K562 (cell line): ENCODE measurements around the gene CAPN12. TPM values are rescaled to one million over a fixed set of nuclear protein-coding genes. Genes with fewer than 3 reads are reported as not detected.

ENCODE experiments used
- ATAC-seq: fragments of 200-7000 bp; cut with Tn5 transposase; 3 replicates; pipeline ENCODE4 v1.9.1; 2020; ENCODE audit warnings: moderate library complexity
- BruUV-seq: library from RNA; stranded (reverse); fragments of 400-500 nt; replicated peaks from 2 replicates; lab custom pipeline; 2021; lab: Mats Ljungman, UMichigan
- CTCF ChIA-PET: fragments of 300-600 bp; formaldehyde crosslinking; extraction: SDS; loops from one replicate; lab custom pipeline; 2021; ENCODE audit warnings: low intra/inter-chr PET ratio; lab: Yijun Ruan, JAX
- POLR2A ChIA-PET: fragments of 300-600, 350-650 bp; sonication (Branson Sonifier 250); formaldehyde crosslinking; extraction: SDS; loops from one replicate; lab custom pipeline; 2021; ENCODE audit warnings: antibody characterized with exemption, inconsistent platforms; lab: Yijun Ruan, JAX
- DNase-seq, 4 experiments: peaks; one replicate each; pipeline versions ENCODE4 v3.0.0 to v3.0.0-alpha.2; 2011 to 2018; ENCODE audit warnings: low spot score in 3 of 4, mixed read lengths in 3 of 4; ENCODE audit errors: extremely low read depth in 1 of 4
- FAIRE-seq: peaks from 2 replicates; lab custom pipeline; 2011; peaks lifted over from hg19 to GRCh38; lab: Jason Lieb, UNC
- H2AFZ ChIP-seq: 2 replicates; pipeline ENCODE4 v1.6.0; 2011; ENCODE audit warnings: low read depth, low read length, control low read depth, inconsistent platforms
- H3K27ac ChIP-seq: fragments of 200-600 bp; 3 replicates; pipeline ENCODE4 v1.8.0; 2011; ENCODE audit warnings: low read depth, mild to moderate bottlenecking, control low read depth, inconsistent platforms, low read length, moderate library complexity, mixed read lengths; ENCODE audit errors: extremely low read depth
- H3K27me3 ChIP-seq, 2 experiments: fragments of 300-600 bp in 1 of 2; 2 replicates in 1 of 2; 3 replicates in 1 of 2; pipeline versions ENCODE4 v1.6.0 to v1.8.0; 2011; ENCODE audit warnings: inconsistent platforms in 2 of 2, low read length in 2 of 2, mild to moderate bottlenecking in 1 of 2, mixed read lengths in 1 of 2, moderate library complexity in 1 of 2; ENCODE audit not compliant: control insufficient read depth in 2 of 2, insufficient read depth in 2 of 2
- H3K36me3 ChIP-seq: fragments of 300-600 bp; 3 replicates; pipeline ENCODE4 v1.8.0; 2011; ENCODE audit warnings: mild to moderate bottlenecking, low read length, inconsistent platforms; ENCODE audit not compliant: control insufficient read depth, insufficient read depth
- H3K4me1 ChIP-seq, 2 experiments: fragments of 200-600 bp in 1 of 2; replicated peaks in 1 of 2; 2 replicates in 1 of 2; 3 replicates in 1 of 2; pipeline versions ENCODE4 v1.5.1 to v1.8.0; 2011; ENCODE audit warnings: inconsistent platforms in 2 of 2, low read length in 2 of 2, mild to moderate bottlenecking in 1 of 2, mixed read lengths in 1 of 2, moderate library complexity in 1 of 2; ENCODE audit not compliant: control insufficient read depth in 2 of 2, insufficient read depth in 2 of 2
- H3K4me2 ChIP-seq: 2 replicates; pipeline ENCODE4 v1.6.1; 2011; ENCODE audit warnings: low read length, control low read depth, inconsistent platforms, mixed read lengths; ENCODE audit not compliant: insufficient read depth
- H3K4me3 ChIP-seq: fragments of 200-600 bp; sonication (generic), shearing (Covaris generic); 2 replicates; pipeline ENCODE4 v1.5.1; 2016; ENCODE audit warnings: control low read depth, inconsistent platforms
- H3K79me2 ChIP-seq: fragments of 200-600 bp; 3 replicates; pipeline ENCODE4 v1.8.0; 2011; ENCODE audit warnings: low read length, inconsistent platforms; ENCODE audit not compliant: control insufficient read depth, insufficient read depth
- H3K9ac ChIP-seq, 2 experiments: 2 replicates each; pipeline versions ENCODE4 v1.6.0 to v1.6.1; 2011; ENCODE audit warnings: low read depth in 2 of 2, low read length in 2 of 2, control low read depth in 1 of 2, inconsistent platforms in 1 of 2, mild to moderate bottlenecking in 1 of 2, mixed read lengths in 1 of 2; ENCODE audit not compliant: insufficient read depth in 1 of 2
- H3K9me1 ChIP-seq: one replicate; pipeline ENCODE4 v1.6.0; 2011; ENCODE audit warnings: inconsistent platforms, mild to moderate bottlenecking, low read length, moderate library complexity; ENCODE audit not compliant: control insufficient read depth, insufficient read depth
- H3K9me3 ChIP-seq: replicated peaks from 2 replicates; pipeline ENCODE4 v1.5.1; 2011; ENCODE audit warnings: low read depth, low read length, inconsistent platforms; ENCODE audit not compliant: control insufficient read depth, insufficient read depth
- H4K20me1 ChIP-seq: replicated peaks from 2 replicates; pipeline ENCODE4 v1.6.1; 2011; ENCODE audit warnings: low read length, inconsistent platforms, mixed read lengths; ENCODE audit not compliant: control insufficient read depth, insufficient read depth
- CBX5 ChIP-seq: IDR thresholded peaks from 2 replicates; pipeline ENCODE4 v1.6.1; 2014; ENCODE audit warnings: low read depth, borderline replicate concordance
- CCAR2 ChIP-seq: fragments of 200-400 bp; formaldehyde crosslinking; IDR thresholded peaks from 2 replicates; pipeline ENCODE4 v1.6.1; 2017; ENCODE audit warnings: mild to moderate bottlenecking, low read depth, low read length
- CSDE1 ChIP-seq, 2 experiments: fragments of 450-650 bp; IDR thresholded peaks; 2 replicates each; pipeline ENCODE4 v1.6.1; 2016; ENCODE audit warnings: mild to moderate bottlenecking in 1 of 2
- DACH1 ChIP-seq: fragments of 450-650 bp; IDR thresholded peaks from 2 replicates; pipeline ENCODE4 v1.6.1; 2018; ENCODE audit not compliant: partially characterized antibody
- POLR2G ChIP-seq: fragments of 200-400 bp; formaldehyde crosslinking; IDR thresholded peaks from 2 replicates; pipeline ENCODE4 v1.6.1; 2017; ENCODE audit warnings: low read depth, mild to moderate bottlenecking, antibody characterized with exemption, low read length, moderate library complexity
- RBBP5 ChIP-seq: fragments of 200-600 bp; sonication (generic); IDR thresholded peaks from 2 replicates; pipeline ENCODE4 v1.6.1; 2012; ENCODE audit warnings: borderline replicate concordance, mild to moderate bottlenecking, low read length, control low read depth, inconsistent platforms; ENCODE audit not compliant: insufficient read depth, poor library complexity, severe bottlenecking
- RBM14 ChIP-seq: fragments of 200-400 bp; formaldehyde crosslinking; IDR thresholded peaks from 2 replicates; pipeline ENCODE4 v1.6.1; 2018; ENCODE audit warnings: low read depth, mild to moderate bottlenecking, low read length, moderate library complexity, borderline replicate concordance; ENCODE audit not compliant: insufficient read depth
- RBM17 ChIP-seq: fragments of 200-400 bp; formaldehyde crosslinking; IDR thresholded peaks from 2 replicates; pipeline ENCODE4 v1.6.1; 2017; ENCODE audit warnings: low read depth, mild to moderate bottlenecking, low read length, borderline replicate concordance
- ZC3H8 ChIP-seq: fragments of 450-650 bp; IDR thresholded peaks from 2 replicates; pipeline ENCODE4 v1.6.1; 2017
- ZNF217 ChIP-seq: sonication (generic); formaldehyde crosslinking; IDR thresholded peaks from 2 replicates; pipeline ENCODE4 v1.8.0; 2022; ENCODE audit warnings: mild to moderate bottlenecking, missing genetic modification reagents
- ZNF695 ChIP-seq: fragments of 450-650 bp; formaldehyde crosslinking; IDR thresholded peaks from 2 replicates; pipeline ENCODE4 v1.4.0; 2020; ENCODE audit warnings: mild to moderate bottlenecking, moderate library complexity
- ZNF707 ChIP-seq: fragments of 250-450 bp; sonication (Bioruptor Pico); conservative IDR thresholded peaks from 2 replicates; pipeline ENCODE4 v1.8.0; 2022; ENCODE audit warnings: inconsistent platforms, mild to moderate bottlenecking, moderate library complexity
- ZNF764 ChIP-seq: fragments of 250-450 bp; sonication (Bioruptor Pico); IDR thresholded peaks from 2 replicates; pipeline ENCODE4 v1.4.0; 2020; ENCODE audit warnings: low read depth, mild to moderate bottlenecking, moderate library complexity
- ZNF77 ChIP-seq: fragments of 250-450 bp; sonication (Bioruptor Pico); IDR thresholded peaks from 2 replicates; pipeline ENCODE4 v1.5.0; 2020
- WGBS: fragments of 100-300 bp; shearing (Covaris generic); methylation state at CpG from one replicate; pipeline ENCODE4 v1.1.6; 2016; ENCODE audit warnings: low coverage, mixed read lengths; ENCODE audit not compliant: insufficient coverage; ENCODE audit errors: missing lambda C conversion rate; 5-methylcytosine and 5-hydroxymethylcytosine counted together
- in situ Hi-C: fragments of 300-500 bp; cut with MboI; formaldehyde crosslinking; loops from 4 replicates; pipeline ENCODE4 v1.15.0; 2018; ENCODE audit warnings: inconsistent platforms, mixed read lengths
- intact Hi-C: fragments of 100-400 bp; cut with micrococcal nuclease; formaldehyde crosslinking; loops from 2 replicates; pipeline ENCODE4 v1.14.2; 2022
- polyA plus RNA-seq, 8 experiments: library from polyadenylated mRNA; depleted of rRNA in 4 of 8; stranded (reverse) in 5 of 8; unstranded in 3 of 8; fragments of >200 nt; fragmentation: Nextera tagmentation in 2 of 8; fragmentation: Illumina TruSeq in 1 of 8; extraction: Ambion mirVana in 2 of 8; extraction: Trizol in 1 of 8; gene quantifications; 2 replicates each; pipeline versions ENCODE4 v1.2.1 to v1.2.3, GENCODE V29; 2011 to 2014; ENCODE audit warnings: inconsistent platforms in 1 of 8, missing spikeins in 1 of 8
- total RNA-seq, 7 experiments: library from RNA; depleted of rRNA in 6 of 7; stranded (reverse); fragments of >200 nt in 6 of 7; fragmentation: Illumina TruSeq in 2 of 7; extraction: Trizol in 2 of 7; gene quantifications; 2 replicates each; pipeline versions ENCODE4 v1.2.1 to v1.2.3, GENCODE V29; 2011 to 2021; ENCODE audit warnings: low replicate concordance in 1 of 7
- TF ChIP-seq, protein P1 (sequence below): fragments of 200-800 bp; sonication (Bioruptor generic); IDR thresholded peaks from 2 replicates; pipeline ENCODE4 v1.6.1; 2016; ENCODE audit warnings: missing genetic modification characterization, missing compliant biosample characterization
- TF ChIP-seq, protein P2 (sequence below): fragments of 250-450 bp; sonication (Bioruptor Pico); IDR thresholded peaks from 2 replicates; pipeline ENCODE4 v1.5.0; 2021
- TF ChIP-seq, protein P3 (sequence below): fragments of 450-650 bp; IDR thresholded peaks from 2 replicates; pipeline ENCODE4 v1.6.1; 2016

The CAPN12 gene
- total and polyA plus RNA-seq, 9 of the 15 experiments (the other 6 are each of a cell fraction or from before 2014, with no cell fraction given): 0.83 to 7.0 (median 1.6) TPM

DNA sequence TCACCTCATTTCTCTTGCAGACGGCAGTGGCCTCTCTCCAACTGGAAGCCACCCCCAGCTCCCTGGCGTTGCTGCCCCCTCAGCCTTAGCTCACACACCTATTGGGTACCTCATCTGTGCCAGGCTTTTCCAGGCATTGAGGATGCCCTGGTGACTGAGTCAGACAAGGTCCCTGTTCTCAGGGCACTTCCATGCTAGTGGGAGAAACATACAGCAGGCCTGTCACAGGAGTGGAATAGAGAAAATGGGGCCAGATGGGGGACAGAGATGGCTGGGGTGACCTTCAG lies 33.9 kb downstream of the CAPN12 start:
- H3K27me3 ChIP-seq: no peaks in the 10 kb centered on the region
- no peaks in the 10 kb centered on the region for H3K9me3 ChIP-seq
- ChIA-PET POLR2A (interaction anchor here (0.6 kb wide), 1 partner anchor 328 kb away, joined by 3 read pairs; no protein-coding TSS in a partner anchor), CTCF (no interaction called here)
- no TSS peak for BruUV-seq
- peaks cover 0 to 21% of the 10 kb centered on the region in 2 experiments; a peak in 1 of 5 replicates for H3K4me1 ChIP-seq
- no peaks in the 10 kb centered on the region; the same call in 2 of the 3 replicates for H3K79me2 ChIP-seq
- H3K9me1 ChIP-seq: no peaks in the 10 kb centered on the region
- no peak overlapping the region for H3K4me3 ChIP-seq
- intact Hi-C loops (no loop called here), in situ Hi-C loops (no loop called here)
- ATAC-seq (no peak), DNase-seq (no peak), FAIRE-seq (no peak)
- peak overlapping the region in 1 of 2 experiments; percentile 51; a peak in 2 of 4 replicates for H3K9ac ChIP-seq
- H3K36me3 ChIP-seq: peaks cover 96% of the 10 kb centered on the region; the same call in 2 of the 3 replicates
- H3K27ac ChIP-seq: no peak overlapping the region
- no peak overlapping the region for H2AFZ ChIP-seq
- no peak overlapping the region for H3K4me2 ChIP-seq
- peaks cover 3% of the 10 kb centered on the region; the same call in 1 of the 2 replicates for H4K20me1 ChIP-seq
- WGBS: 94% methylated on average over 2 of the region's 2 CpGs
- TF ChIP-seq, protein P1, sequence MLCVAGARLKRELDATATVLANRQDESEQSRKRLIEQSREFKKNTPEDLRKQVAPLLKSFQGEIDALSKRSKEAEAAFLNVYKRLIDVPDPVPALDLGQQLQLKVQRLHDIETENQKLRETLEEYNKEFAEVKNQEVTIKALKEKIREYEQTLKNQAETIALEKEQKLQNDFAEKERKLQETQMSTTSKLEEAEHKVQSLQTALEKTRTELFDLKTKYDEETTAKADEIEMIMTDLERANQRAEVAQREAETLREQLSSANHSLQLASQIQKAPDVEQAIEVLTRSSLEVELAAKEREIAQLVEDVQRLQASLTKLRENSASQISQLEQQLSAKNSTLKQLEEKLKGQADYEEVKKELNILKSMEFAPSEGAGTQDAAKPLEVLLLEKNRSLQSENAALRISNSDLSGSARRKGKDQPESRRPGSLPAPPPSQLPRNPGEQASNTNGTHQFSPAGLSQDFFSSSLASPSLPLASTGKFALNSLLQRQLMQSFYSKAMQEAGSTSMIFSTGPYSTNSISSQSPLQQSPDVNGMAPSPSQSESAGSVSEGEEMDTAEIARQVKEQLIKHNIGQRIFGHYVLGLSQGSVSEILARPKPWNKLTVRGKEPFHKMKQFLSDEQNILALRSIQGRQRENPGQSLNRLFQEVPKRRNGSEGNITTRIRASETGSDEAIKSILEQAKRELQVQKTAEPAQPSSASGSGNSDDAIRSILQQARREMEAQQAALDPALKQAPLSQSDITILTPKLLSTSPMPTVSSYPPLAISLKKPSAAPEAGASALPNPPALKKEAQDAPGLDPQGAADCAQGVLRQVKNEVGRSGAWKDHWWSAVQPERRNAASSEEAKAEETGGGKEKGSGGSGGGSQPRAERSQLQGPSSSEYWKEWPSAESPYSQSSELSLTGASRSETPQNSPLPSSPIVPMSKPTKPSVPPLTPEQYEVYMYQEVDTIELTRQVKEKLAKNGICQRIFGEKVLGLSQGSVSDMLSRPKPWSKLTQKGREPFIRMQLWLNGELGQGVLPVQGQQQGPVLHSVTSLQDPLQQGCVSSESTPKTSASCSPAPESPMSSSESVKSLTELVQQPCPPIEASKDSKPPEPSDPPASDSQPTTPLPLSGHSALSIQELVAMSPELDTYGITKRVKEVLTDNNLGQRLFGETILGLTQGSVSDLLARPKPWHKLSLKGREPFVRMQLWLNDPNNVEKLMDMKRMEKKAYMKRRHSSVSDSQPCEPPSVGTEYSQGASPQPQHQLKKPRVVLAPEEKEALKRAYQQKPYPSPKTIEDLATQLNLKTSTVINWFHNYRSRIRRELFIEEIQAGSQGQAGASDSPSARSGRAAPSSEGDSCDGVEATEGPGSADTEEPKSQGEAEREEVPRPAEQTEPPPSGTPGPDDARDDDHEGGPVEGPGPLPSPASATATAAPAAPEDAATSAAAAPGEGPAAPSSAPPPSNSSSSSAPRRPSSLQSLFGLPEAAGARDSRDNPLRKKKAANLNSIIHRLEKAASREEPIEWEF (CRISPR knock-in tag): no peak
- TF ChIP-seq ZNF764 (CRISPR knock-in tag) (no peak), ZNF217 (CRISPR knock-in tag) (no peak), CCAR2 (no peak), ZC3H8 (no peak), ZNF707 (CRISPR knock-in tag) (no peak), RBBP5 (no peak), DACH1 (no peak), CBX5 (no peak), RBM17 (no peak), CSDE1 (IDR thresholded peaks at IDR 0.05) (no peak), POLR2G (no peak), RBM14 (no peak), ZNF77 (no peak), ZNF695 (CRISPR knock-in tag) (no peak)
- TF ChIP-seq, protein P2, sequence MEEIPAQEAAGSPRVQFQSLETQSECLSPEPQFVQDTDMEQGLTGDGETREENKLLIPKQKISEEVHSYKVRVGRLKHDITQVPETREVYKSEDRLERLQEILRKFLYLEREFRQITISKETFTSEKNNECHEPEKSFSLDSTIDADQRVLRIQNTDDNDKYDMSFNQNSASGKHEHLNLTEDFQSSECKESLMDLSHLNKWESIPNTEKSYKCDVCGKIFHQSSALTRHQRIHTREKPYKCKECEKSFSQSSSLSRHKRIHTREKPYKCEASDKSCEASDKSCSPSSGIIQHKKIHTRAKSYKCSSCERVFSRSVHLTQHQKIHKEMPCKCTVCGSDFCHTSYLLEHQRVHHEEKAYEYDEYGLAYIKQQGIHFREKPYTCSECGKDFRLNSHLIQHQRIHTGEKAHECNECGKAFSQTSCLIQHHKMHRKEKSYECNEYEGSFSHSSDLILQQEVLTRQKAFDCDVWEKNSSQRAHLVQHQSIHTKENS (CRISPR knock-in tag): no peak
- TF ChIP-seq, protein P3, sequence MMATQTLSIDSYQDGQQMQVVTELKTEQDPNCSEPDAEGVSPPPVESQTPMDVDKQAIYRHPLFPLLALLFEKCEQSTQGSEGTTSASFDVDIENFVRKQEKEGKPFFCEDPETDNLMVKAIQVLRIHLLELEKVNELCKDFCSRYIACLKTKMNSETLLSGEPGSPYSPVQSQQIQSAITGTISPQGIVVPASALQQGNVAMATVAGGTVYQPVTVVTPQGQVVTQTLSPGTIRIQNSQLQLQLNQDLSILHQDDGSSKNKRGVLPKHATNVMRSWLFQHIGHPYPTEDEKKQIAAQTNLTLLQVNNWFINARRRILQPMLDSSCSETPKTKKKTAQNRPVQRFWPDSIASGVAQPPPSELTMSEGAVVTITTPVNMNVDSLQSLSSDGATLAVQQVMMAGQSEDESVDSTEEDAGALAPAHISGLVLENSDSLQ: no peak
